HG02981 (cell line): ENCODE measurements around the gene UCN.
A peak's percentile ranks its signal among the peaks of the same experiment; 100 is the strongest.
"Not testable (repeated sequence)": the region's sequence is repeated elsewhere in the genome, so short reads cannot be mapped to it uniquely, and the experiment has no call there.

Experiments used
- ATAC-seq: cut with Tn5 transposase; IDR thresholded peaks from one replicate; pipeline ENCODE4 v1.9.1; 2021; ENCODE audit warnings: mild to moderate bottlenecking, moderate library complexity; ENCODE audit not compliant: unreplicated experiment

UCN gene

GRCh38 chr2:27285481-27285880, 22.8 kb downstream of the UCN start:
- ATAC-seq, result no peak

DNA sequence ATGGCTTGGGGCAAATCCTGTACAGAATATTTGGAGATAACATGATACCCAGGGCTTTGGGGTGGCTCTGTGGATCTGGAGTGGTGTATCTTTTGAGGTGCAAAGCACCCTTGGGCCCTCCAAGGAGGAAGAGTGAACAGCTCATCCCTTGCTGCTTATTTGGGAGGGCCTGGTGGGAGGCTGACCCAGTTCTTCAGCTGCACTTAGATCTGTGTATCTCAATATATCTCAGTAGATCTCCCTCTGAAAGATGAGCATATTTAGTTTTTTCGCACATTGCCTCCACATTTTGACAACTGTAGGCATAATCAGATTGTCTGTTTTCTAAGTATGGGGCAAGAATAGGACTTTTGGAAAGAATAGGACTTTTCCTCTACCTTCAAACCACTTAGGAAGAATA, 23.2 kb downstream of the UCN start:
- ATAC-seq, result no peak

GRCh38 chr2:27282892-27283291, 25.4 kb downstream of the UCN start:
- no peak for ATAC-seq

GRCh38 chr2:27281855-27282559, 26.2 kb downstream of the UCN start, which contains the start of gene TRIM54:
TRIM54 (plus strand) TSS chr2:27282429; CDS start chr2:27282732, 303 bp downstream.
- ATAC-seq, result no peak

DNA sequence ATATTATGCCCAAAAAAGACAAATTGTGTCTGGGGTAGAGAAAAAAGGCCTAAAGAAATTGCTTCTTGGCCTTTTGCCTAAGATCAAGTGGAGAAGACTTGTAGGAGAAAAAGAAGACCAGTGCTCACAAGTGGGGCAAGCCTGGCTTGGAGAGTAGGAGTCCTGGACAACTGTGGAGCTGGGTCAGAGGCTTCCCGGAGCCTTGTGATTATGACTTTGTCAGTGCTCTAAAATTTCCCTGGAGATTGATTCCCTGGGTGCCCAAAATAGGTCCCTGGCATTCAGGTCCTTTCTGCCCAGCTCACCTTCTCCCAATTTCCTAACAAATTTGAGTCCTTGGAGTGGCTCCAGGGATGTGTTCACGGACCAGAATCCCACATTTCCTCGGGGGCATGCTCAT, 26.8 kb downstream of the UCN start:
- no peak for ATAC-seq

GRCh38 chr2:27280826-27281225, 27.4 kb downstream of the UCN start:
- no peak for ATAC-seq

DNA sequence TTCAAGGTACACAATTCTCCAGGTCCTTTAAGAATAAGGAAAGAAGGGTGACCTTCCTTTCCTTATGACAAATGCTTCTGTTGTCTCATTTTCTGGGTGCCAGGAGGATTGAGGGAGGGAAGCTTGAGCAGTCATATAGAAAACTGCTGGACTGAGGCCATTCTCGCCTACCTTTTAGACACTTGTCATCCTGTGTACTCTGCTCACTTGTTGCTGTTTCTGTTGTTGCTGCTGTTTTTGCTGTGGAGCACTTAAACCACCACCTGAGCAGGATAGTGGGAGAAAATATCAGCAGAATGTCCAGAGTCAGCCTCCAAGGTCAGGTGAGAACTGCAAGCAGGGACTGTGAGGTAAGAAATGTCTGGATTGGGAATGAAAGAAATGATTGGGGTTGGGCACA, 30.2 kb downstream of the UCN start:
- no peak for ATAC-seq

DNA sequence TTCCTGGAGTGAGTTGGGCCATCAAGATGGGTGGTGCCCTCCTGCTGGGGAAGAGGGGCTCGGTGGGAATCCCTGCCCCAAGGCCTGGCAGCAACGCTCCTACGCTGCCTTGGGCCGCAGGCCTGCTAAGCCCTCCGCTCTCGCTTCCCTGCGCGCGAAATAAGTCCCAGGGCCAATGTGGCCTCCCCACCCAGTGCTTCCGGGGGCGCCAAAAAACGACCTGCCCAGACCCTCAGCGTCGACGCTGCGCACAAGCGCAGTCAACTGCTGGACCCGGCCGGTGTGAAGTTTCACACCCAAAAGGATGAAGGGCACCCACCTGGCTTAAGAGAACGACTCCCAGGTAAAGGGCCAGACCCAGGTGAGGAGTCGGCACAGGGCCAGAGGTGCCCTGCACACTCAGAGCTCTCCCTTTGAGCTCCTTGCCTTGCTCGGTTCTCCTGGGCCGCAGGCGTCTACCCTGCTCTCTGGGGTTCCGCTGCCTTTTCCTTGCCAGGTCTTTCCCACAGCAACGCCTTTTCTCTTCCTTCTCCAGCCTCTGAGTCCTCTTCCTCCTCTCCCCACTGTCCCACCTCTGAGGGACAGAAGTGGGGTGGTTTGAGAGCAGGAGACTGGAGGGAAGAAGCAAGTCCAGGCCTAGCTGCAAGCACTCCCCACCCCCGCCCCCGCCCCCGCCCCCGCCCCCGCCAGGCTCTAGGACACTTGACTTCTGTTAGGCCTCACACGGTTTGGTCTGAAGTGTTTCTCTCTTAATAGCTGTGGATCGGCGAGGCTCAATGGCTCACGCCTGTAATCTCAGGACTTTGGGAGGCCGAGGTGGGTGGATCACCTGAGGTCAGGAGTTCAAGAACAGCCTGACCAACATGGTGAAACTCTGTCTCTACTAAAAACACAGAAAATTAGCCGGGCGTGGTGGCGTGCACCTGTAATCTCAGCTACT, 32.8 kb downstream of the UCN start, which contains the start of gene DNAJC5G:
TSS of gene DNAJC5G (plus strand) at position 223 of the 940 bp plus-strand sequence. CDS start 1,296 bp downstream, outside the sequence.
- ATAC-seq, result no peak

DNA sequence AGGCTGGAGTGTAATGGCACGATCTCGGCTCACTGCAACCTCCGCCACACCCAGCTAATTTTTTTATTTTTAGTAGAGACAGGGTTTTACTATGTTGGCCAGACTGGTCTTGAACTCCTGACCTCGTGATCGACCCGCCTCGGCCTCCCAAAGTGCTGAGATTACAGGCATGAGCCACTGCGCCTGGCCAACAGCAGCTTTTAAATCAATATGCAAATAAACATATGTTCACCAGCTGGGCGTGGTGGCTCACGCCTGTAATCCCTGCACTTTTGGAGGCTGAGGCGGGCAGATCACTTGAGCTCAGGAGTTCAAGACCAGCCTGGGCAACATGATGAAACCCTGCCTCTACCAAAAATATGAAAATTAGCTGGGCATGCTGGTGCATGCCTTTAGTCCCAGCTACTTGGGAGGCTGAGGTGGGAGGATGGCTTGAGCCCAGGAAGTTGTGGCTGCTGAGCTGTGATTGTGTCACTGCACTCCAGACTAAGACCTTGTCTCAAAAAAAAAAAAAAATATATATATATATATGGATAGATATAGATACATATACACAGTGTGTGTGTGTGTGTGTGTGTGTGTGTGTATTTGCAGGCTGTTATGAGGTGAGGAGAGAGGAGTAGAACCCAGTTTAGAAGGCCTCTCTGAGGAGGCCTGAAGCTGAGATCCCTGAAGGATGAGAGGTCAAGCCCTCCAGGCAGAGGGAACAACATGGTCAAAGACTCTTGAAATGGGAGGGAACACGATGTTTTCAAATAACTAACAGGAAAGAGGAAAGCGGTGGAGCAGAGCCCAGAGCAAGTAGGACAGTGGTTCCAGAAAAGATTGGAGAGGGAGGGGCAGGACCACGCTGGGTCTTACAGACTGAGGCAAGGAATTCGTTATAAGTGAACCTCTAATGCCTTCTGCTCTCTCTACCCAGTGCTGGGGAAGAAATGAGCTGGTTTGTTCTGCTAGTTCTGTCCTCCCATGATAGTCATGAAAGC, 35.4 kb downstream of the UCN start:
- ATAC-seq, result not testable (repeated sequence)

- no peak for ATAC-seq
These were observed 36.5 kb downstream of the UCN start for GRCh38 chr2:27271631-27272340.

GRCh38 chr2:27270670-27271069, 37.6 kb downstream of the UCN start:
- no peak for ATAC-seq

DNA sequence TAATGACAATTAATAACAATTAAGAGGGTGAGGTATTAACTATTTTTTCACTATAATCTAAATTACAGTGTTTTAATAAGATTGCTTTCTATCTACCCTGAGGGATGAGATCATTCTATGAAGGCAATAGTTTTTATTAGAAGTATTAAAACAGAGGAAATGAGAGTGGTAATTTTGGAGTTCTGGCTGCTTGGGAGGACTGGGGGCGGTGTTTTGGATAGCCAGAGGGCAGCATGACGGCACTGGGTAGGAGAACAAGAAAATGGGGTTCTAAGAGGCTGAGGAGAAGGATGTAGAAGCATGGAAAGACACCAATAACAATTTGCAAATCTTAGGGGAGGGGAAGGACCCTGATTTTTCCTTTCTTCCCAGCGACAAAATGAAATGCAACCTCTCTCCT, 38.1 kb downstream of the UCN start:
- ATAC-seq, result no peak

DNA sequence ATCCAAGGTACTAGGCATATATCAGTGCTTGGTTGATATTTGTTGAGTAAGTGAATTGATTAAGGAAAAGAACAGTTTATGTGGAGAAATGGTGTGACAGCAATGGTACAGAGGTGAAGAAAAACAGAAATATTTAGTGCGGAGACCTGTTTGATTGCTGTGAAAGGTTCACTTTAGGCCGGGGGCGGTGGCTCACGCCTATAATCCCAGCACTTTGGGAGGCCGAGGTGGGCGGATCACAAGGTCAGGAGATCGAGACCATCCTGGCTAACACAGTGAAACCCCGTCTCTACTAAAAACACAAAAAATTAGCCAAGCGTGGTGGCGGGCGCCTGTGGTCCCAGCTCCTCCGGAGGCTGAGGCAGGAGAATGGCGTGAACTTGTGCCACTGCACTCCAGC, 39.9 kb downstream of the UCN start:
- not testable (repeated sequence) for ATAC-seq

- ATAC-seq, result no peak
These were observed 42.7 kb downstream of the UCN start for GRCh38 chr2:27265536-27265870.

DNA sequence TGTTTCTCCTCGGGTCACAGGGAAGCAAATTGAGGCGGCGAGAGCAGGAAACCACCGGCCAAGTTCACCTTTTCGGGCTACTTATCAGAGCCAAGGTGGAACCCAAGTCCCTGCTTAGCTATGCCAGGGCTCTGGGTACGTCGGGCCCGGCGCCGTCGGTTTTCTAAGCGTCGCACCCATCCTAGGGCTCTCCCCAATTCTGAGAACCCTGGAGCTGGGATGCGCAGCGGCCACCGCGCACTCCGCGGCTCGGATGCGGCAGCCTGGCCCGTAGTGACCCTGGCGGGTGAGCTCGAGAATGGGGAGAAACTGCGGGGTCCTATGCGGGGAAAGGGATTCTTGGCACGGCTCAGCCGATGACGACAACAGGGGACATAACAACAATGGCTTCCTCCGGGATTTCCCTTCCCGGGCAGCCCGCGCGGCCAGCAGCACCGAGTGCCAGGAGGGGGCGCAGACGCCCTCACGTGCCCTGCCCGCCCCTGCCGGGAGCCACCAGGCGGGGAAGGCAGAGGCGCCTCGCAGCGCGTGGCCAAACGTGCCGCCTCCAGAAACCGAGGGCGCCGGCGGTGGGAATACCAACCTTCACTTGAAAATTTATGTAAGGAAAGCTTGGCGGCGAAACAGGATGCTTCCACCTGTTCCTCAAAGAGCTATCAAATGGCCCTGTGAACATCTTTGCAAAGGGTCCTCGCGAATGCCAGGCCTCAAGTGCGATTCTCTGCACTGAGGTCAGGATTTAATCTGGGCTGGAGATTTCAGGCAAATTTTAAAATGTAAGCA, 43.3 kb downstream of the UCN start:
- peak; percentile 40 for ATAC-seq

DNA sequence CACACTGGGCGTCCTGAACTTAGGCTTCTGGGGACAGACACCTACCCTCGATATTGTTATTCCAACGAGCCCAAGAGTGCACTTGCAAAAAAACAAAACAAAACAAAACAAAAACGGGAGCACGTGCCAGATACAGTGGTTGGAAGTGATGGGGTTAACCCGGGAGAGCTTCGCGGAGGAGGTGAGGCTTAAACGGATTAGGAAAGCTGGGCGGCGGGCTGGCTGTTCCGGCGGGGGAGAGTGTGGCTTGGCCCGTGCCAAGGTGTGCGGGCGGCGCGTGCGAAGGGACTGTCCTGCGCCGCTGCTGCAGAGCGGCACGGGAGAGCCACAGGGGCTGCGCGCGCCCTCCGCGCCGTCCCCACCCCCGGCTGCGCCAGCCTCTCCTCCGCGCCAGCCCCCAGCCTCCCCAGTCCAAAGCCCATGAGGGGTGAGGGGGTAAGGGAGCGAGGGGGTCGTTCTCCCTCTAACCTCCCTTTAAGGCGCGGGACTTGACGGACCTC, 43.9 kb downstream of the UCN start:
- ATAC-seq, result no peak

DNA sequence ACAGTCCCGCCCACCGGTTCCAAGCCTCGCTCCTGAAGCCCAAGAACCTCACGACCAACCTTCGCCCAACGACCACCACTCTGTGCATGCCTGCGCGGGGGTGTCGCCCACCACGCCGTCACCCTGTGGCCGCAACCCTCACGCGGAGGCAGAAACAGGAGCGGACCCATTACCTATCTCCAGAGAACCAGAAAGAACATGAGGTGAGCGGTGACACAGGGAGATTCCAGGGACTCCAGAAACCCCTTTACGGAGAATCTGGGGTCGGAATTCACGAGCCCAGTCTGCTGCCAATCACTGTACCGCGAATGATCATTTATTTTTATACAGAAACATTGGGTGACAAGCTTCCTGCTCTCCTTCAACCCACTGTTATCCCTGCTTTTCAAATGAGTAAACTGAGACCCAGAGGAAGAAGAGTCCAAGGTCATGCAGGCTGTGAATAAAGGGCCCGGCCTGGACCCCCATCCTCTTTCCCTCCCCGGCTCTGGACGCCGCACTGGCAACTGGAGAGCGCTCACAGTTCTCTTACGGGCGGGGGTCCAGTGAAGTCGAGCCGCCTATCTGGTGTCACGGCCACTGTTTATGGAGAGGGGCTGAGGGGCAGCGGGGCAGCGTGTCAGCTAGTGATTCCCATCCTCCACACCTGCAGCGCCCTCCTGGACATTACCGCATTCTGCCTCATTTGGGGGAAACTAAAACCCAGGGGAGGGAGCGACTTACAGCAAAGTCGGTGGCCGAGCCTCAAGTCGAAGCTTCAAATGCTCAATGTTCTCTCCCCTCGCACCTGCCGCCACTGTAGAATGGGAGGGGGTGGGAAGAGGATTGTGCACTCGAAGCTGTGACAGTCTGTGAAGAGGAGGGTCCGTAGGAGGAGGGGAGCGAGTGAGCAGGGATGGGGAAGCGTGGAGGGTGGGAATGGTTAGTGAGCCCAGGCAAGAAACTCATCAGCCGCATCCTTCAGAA, 44.7 kb downstream of the UCN start:
- no peak for ATAC-seq
